ENCODE data around the gene SMAD6.

Gene SMAD6

DNA sequence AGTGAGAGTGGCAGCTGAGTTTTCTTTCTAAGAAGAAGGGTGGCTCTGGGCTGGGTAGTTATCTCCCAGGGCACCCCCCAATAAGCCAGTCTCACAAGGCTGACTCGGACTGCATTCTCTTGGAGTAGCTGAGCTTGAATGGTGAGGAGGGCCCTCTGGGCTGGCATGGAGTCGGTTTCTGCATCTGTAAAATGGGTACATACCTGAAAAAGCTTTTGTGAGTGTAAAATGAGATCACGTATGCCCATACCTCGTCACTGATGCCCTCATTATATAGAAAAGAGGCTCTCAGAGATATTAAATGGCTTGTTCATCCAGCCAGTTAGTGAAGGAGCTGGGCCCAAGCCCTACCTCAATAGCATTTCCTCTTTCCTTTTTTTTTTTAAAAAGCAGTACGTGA, 41.2 kb downstream of the SMAD6 start:
- TF ChIP-seq, protein P1, sequence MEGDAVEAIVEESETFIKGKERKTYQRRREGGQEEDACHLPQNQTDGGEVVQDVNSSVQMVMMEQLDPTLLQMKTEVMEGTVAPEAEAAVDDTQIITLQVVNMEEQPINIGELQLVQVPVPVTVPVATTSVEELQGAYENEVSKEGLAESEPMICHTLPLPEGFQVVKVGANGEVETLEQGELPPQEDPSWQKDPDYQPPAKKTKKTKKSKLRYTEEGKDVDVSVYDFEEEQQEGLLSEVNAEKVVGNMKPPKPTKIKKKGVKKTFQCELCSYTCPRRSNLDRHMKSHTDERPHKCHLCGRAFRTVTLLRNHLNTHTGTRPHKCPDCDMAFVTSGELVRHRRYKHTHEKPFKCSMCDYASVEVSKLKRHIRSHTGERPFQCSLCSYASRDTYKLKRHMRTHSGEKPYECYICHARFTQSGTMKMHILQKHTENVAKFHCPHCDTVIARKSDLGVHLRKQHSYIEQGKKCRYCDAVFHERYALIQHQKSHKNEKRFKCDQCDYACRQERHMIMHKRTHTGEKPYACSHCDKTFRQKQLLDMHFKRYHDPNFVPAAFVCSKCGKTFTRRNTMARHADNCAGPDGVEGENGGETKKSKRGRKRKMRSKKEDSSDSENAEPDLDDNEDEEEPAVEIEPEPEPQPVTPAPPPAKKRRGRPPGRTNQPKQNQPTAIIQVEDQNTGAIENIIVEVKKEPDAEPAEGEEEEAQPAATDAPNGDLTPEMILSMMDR (IDR thresholded peaks at IDR 0.05; ENCODE audit: extremely low read depth, missing control alignments) = no peak
- no peak for DNase-seq (ENCODE audit: low spot score)

DNA sequence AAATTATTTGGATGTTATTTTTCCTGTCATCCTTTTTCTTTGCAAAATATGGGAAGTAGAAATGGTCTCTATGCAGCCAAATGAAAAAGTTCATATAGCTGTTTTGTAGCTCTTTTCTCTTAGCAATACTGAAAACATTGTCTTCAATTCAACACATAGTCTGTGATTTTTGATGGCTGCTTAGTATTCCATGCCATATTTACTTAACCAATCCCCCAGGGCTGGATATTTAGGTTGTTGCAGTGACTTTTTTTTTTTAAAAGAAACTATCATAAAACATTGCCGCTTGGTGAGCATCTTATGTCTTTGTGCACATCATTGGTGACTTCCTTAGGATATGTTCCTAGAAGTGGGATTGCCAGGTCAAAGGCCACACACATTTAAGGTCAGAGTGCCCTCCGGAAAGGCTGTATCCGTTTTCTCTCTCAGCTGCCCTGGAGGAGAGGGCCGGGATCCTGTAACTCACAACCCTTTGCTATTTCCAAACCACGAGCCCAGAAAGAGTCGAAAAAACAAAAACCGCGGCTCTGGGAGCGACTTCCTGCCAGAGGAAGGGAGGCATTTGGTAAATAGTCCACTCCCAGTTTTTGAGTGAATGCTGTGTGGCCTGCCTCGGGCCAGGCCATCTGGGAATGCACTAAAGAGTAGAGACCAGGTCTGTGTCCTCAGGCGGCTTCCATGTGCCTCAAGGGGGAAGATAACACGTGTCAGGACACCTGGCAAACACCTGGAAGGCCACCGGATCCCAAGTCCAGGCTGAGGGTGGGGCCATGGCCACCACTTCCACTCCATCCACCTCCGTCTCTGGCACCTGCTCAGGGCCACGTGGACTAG, 41.9 kb downstream of the SMAD6 start:
- DNase-seq (ENCODE audit: low spot score) = no peak
- TF ChIP-seq, protein P1 (IDR thresholded peaks at IDR 0.05; ENCODE audit: extremely low read depth, missing control alignments) = no peak

DNA sequence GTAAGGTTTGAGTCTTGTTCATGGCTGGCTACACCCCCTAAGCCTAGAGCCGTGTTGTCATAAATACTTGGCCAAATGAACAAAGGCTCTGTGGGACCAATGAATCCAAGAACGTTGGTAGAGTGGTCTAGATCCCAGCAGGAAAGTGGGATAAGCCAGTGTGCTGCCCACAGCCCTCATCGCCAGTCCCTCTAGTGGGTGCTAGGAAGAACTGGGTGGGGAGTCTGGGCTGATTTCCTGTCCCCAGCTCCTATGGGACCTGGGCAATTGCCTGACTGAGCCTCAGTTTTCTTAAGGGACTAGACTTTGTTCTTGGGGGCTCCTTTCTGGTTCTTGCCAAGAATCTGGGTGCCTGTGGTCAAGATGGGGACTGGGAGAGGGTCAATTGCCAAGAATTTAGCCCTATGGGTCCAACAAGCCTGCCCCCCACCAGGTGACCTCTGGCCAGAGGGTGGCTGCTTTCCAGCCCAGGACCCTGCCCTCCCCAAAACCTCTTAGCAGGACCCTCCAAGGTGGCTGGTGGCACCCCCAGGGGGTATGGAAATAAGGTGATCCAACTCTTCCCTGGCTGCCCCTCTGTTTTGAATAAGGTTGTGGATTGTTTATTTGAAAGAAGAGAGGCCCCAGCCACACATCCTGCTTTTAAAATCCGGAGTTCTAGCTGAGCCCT, 42.7 kb downstream of the SMAD6 start:
- TF ChIP-seq, protein P1 (IDR thresholded peaks at IDR 0.05; ENCODE audit: extremely low read depth, missing control alignments) = no peak
- no peak for DNase-seq (ENCODE audit: low spot score)

DNA sequence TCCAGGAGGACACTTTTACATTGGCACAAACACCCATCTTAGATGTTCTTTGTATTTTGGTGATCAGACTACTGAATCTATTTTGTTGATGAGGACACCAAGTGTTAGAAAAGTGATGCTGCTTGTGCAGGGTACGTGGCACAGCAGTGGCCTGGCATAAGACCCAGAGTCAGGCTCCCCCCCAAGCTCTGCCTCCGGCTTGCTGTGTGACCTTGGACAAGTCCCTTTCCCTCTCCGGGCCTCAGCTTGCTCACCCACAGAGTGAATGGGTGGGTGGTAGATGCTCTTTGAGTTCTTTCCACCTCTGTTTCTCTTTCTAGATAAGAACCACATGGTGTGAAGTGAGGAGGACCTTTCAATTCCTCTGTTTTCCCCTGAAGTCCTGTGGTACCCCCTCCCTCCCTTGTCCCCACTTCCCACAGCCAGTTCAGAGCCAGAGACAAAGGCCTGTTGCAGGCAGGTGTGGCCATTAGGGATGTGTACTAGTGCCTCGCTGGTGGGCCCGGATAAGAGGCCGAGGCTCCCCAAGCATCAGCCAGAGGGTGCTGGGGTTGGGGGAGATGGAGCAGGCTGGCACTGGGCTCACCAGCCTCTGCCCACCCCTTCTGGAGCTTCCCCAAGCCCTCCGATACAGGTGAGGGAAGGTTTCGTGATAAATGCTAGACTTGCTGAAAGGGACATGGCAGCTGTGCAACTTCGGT, 43.6 kb downstream of the SMAD6 start:
- TF ChIP-seq, protein P1 (IDR thresholded peaks at IDR 0.05; ENCODE audit: extremely low read depth, missing control alignments) = no peak
- no peak for DNase-seq (ENCODE audit: low spot score)

DNA sequence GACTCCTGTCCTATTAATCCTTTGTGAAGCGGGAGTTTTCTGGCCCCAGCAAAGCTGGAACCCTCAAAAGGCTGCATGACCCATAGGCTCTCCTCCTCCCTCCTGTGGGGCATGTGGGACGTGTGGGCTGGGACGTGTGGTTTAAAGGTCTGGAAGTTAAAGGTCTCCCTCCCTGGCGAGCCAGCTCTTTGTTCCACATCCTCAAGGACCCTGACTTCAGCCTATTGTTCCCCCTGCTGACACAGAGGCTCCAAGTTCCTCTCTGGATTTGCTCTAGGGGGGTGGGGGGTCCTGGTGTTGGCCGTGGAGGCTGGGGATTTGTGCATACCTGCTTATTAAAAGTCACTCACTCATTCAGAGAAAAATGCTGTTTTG, 44.2 kb downstream of the SMAD6 start:
- TF ChIP-seq, protein P1 (IDR thresholded peaks at IDR 0.05; ENCODE audit: extremely low read depth, missing control alignments) = no peak
- DNase-seq (ENCODE audit: low spot score) = no peak

DNA sequence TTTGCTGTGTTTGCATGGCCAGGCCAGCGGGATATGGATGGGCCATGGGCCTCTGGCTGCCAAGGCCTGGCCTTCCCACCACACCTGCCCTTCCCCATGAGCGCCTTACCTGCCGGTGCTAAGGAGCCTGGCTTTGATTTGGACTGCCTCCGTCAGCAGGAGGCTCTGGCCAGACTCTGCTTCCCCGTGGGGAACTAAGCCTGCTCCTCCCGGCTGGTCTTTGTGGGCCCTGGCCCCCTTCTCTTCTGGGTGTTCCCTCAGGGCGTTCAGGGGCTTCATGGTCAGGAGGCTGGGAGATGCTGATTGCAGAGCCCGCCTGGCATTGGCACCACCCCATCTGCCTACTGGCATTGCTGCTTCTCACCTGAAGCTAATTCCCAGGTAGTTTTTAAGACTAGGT, 45.2 kb downstream of the SMAD6 start:
- TF ChIP-seq, protein P1 (IDR thresholded peaks at IDR 0.05; ENCODE audit: extremely low read depth, missing control alignments) = no peak
- DNase-seq (ENCODE audit: low spot score) = no peak

Data from GM20000 (cell line).